ENCODE measurements around the gene SPN. TPM values are rescaled to one million over a fixed set of nuclear protein-coding genes. Genes with fewer than 3 reads are reported as not detected.

The SPN gene
- total and polyA plus RNA-seq, 2 donors (not counting 3 experiments of a cell fraction or from before 2014, with no cell fraction given), result not detected

DNA sequence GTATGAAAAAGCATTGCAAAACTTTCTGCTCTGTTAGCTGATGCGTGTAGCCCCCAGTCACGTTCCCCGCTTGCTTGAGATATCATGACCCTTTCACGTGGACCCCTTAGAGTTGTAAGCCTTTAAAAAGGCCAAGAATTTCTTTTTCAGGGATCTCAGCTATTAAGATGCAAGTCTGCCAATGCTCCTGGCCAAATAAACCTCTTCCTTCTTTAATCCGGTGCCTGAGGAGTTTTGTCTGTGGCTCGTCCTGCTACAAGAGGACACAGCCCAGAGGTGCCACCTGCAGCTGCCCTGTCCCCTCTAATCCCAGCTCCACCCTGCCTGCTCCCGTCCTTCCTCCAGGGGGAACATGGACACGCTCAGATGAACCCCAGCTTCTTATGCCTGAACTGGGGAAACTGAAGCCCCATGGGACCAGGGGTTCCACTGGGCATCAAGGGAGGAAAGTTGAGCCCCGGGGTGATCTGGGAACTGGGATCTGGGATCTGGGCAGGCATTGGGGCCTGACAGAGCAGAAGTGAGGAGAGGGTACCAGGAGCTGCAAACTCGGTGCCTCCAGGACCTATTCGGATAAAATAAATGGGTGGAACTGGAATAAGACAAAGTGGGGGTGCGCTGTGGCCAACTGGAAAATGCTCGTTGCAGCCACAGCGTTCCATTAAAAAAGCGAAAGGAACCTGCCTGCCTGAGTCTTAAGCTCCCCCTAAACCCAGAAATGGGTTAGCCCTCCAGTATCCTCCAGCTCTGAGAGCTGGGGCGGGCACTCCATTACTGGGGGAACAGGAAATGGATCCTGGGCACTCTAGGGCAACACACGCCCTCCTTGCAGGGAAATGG is 35.7 kb downstream of the SPN start:
- no peak for FAIRE-seq
- no peak overlapping the region for H2AFZ ChIP-seq (ENCODE audit: low read depth, low read length)
- no peaks in the 10 kb centered on the region for H3K36me3 ChIP-seq (ENCODE audit: control insufficient read depth in 2 of 2, extremely low read depth in 1 of 2, insufficient read depth in 2 of 2, low read length in 2 of 2)
- BruUV-seq (replicated peaks), result no TSS peak
- H3K9me3 ChIP-seq (replicated peaks; ENCODE audit: control insufficient read depth, insufficient read depth, low read length), result no peaks in the 10 kb centered on the region
- H3K9me1 ChIP-seq (replicated peaks; ENCODE audit: control insufficient read depth, extremely low read depth, insufficient read depth, low read length), result no peaks in the 10 kb centered on the region
- no peak overlapping the region for H3K4me3 ChIP-seq (replicated peaks in 1 of 3; ENCODE audit: insufficient read depth in 1 of 3, low read depth in 1 of 3, low read length in 3 of 3)
- H3K79me2 ChIP-seq (ENCODE audit: control insufficient read depth, insufficient read depth, low read length), result no peaks in the 10 kb centered on the region
- POLR2A ChIA-PET, result interaction anchor here (0.6 kb wide), 1 partner anchor 153 kb away, joined by 6 read pairs; no protein-coding TSS in a partner anchor
- no peak for TF ChIP-seq JUN (IDR thresholded peaks at IDR 0.05; ENCODE audit: borderline replicate concordance, insufficient read depth, insufficient read length, low read depth)
- H3K4me1 ChIP-seq (ENCODE audit: control insufficient read depth, extremely low read depth, insufficient read depth, low read length), result peaks cover 5% of the 10 kb centered on the region
- H3K27ac ChIP-seq (ENCODE audit: insufficient read depth, low read depth, low read length), result no peak overlapping the region
- intact Hi-C loops (cut with micrococcal nuclease) (no loop called here), dilution Hi-C loops (cut with MboI; ENCODE audit: extremely low pct_ligation_motif_present, low sequenced_read_pairs) (no loop called here)
- no peak for DNase-seq (ENCODE audit: low read depth, low spot score)
- CTCF ChIA-PET, result interaction anchor here (1.1 to 5.3 kb wide), 10 partner anchors 12 to 333 kb away, joined by 4 to 92 read pairs (median 27); partner anchors contain the start of genes KCTD13 and TLCD3B
- H4K20me1 ChIP-seq (replicated peaks; ENCODE audit: control insufficient read depth, extremely low read depth, insufficient read depth, low read length), result no peaks in the 10 kb centered on the region
- peaks cover 0 to 1% of the 10 kb centered on the region in 2 experiments for H3K27me3 ChIP-seq (ENCODE audit: control insufficient read depth in 2 of 2, insufficient read depth in 2 of 2, low read length in 2 of 2)
- H3K4me2 ChIP-seq (ENCODE audit: insufficient read depth, low read length), result no peak overlapping the region
- H3K9ac ChIP-seq (replicated peaks; ENCODE audit: extremely low read depth, insufficient read depth, low read length), result no peak overlapping the region

DNA sequence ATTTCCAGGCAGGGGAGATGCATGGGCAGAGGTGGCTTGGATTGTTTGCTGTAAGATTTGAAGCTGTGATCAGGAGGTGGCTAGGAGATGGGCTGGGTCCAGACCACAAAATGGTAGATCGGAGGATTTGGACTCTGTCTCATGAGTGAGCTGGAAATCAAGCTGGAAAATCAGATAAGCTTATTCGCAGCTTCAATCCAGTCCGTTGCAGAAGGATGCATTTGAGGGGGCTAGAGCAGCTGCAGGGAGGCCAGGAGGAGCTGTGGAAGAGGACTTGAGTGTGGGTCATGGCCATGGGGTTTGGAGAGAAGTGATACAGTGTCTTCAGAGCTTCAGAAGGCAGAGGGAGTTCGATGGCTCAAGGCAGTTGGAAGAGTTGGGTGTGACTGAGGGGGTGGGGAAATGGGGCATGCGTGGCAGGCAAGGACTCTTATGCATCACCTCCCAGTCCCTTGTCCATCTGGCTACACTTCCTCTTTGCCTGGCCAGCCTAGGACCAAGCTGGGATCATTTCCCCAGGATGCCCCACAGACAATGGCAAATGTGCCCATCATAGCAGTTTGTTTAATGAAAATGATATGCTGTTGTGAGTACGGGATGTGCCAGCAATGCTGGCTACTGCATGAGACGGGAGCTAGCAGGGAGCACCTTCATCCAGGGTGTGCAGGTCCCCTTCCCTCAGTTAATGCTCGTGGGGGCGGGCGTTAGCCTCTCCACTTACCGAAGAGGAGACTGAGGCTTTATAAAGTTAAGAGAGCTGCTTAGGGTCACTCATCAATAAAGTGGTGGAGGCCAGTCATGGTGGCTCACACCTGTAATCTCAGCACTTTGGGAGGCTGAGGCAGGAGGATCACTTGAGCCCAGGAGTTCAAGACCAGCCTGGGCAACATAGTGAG is 36.5 kb downstream of the SPN start:
- Histone ChIP-seq H3K79me2 (ENCODE audit: control insufficient read depth, insufficient read depth, low read length) (no peaks in the 10 kb centered on the region), H3K9me3 (replicated peaks; ENCODE audit: control insufficient read depth, insufficient read depth, low read length) (no peaks in the 10 kb centered on the region), H4K20me1 (replicated peaks; ENCODE audit: control insufficient read depth, extremely low read depth, insufficient read depth, low read length) (no peaks in the 10 kb centered on the region), H2AFZ (ENCODE audit: low read depth, low read length) (no peak overlapping the region), H3K27me3 (ENCODE audit: control insufficient read depth in 2 of 2, insufficient read depth in 2 of 2, low read length in 2 of 2) (peaks cover 0 to 1% of the 10 kb centered on the region in 2 experiments), H3K9ac (replicated peaks; ENCODE audit: extremely low read depth, insufficient read depth, low read length) (no peak overlapping the region), H3K4me2 (ENCODE audit: insufficient read depth, low read length) (no peak overlapping the region), H3K36me3 (ENCODE audit: control insufficient read depth in 2 of 2, extremely low read depth in 1 of 2, insufficient read depth in 2 of 2, low read length in 2 of 2) (no peaks in the 10 kb centered on the region), H3K27ac (ENCODE audit: insufficient read depth, low read depth, low read length) (no peak overlapping the region), H3K4me3 (replicated peaks in 1 of 3; ENCODE audit: insufficient read depth in 1 of 3, low read depth in 1 of 3, low read length in 3 of 3) (no peak overlapping the region), H3K4me1 (ENCODE audit: control insufficient read depth, extremely low read depth, insufficient read depth, low read length) (peaks cover 5% of the 10 kb centered on the region), H3K9me1 (replicated peaks; ENCODE audit: control insufficient read depth, extremely low read depth, insufficient read depth, low read length) (no peaks in the 10 kb centered on the region)
- BruUV-seq (replicated peaks), result no TSS peak
- DNase-seq (ENCODE audit: low read depth, low spot score) (no peak), FAIRE-seq (no peak)
- dilution Hi-C loops (cut with MboI; ENCODE audit: extremely low pct_ligation_motif_present, low sequenced_read_pairs), result no loop called here
- ChIA-PET CTCF (interaction anchor here (0.8 to 5.3 kb wide), 40 partner anchors 8 to 356 kb away, joined by 3 to 92 read pairs (median 5); partner anchors contain the start of genes ASPHD1, C16orf92, KCTD13 and KIF22), POLR2A (interaction anchor here (0.6 kb wide), 2 partner anchors 152 to 1878 kb away, joined by 3 to 6 read pairs; no protein-coding TSS in a partner anchor)
- TF ChIP-seq EZH2 (IDR thresholded peaks at IDR 0.05; ENCODE audit: borderline replicate concordance, low read depth, low read length, severe bottlenecking), result no peak
- no peak for TF ChIP-seq POLR2A (IDR thresholded peaks at IDR 0.05; ENCODE audit: low read depth, low read length)
- no peak for TF ChIP-seq FOS (IDR thresholded peaks at IDR 0.05; ENCODE audit: borderline replicate concordance, insufficient read depth, low read length)
- TF ChIP-seq, protein P1, sequence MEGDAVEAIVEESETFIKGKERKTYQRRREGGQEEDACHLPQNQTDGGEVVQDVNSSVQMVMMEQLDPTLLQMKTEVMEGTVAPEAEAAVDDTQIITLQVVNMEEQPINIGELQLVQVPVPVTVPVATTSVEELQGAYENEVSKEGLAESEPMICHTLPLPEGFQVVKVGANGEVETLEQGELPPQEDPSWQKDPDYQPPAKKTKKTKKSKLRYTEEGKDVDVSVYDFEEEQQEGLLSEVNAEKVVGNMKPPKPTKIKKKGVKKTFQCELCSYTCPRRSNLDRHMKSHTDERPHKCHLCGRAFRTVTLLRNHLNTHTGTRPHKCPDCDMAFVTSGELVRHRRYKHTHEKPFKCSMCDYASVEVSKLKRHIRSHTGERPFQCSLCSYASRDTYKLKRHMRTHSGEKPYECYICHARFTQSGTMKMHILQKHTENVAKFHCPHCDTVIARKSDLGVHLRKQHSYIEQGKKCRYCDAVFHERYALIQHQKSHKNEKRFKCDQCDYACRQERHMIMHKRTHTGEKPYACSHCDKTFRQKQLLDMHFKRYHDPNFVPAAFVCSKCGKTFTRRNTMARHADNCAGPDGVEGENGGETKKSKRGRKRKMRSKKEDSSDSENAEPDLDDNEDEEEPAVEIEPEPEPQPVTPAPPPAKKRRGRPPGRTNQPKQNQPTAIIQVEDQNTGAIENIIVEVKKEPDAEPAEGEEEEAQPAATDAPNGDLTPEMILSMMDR (IDR thresholded peaks at IDR 0.05; ENCODE audit: extremely low read depth in 1 of 2, insufficient read depth in 1 of 2, low read depth in 1 of 2, low read length in 2 of 2), result no peak
- no peak for TF ChIP-seq POLR2AphosphoS5 (IDR thresholded peaks at IDR 0.05; ENCODE audit: insufficient read depth, low read depth, low read length)
- no peak for TF ChIP-seq MYC (IDR thresholded peaks at IDR 0.05; ENCODE audit: low read depth, low read length)
- TF ChIP-seq, protein P2, sequence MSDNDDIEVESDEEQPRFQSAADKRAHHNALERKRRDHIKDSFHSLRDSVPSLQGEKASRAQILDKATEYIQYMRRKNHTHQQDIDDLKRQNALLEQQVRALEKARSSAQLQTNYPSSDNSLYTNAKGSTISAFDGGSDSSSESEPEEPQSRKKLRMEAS (IDR thresholded peaks at IDR 0.05; ENCODE audit: insufficient read depth, insufficient read length), result no peak
- intact Hi-C loops (cut with micrococcal nuclease), result loop anchor here (1.0 to 5.0 kb wide), 8 partner anchors 22 to 333 kb away; partner anchors contain the start of genes KIF22 and MAZ
